Uterus (tissue), 2 donors: Measurements from ENCODE around the gene LAMA5.

Experiments
- CTCF ChIP-seq, 4 experiments: fragments of 200-600 bp in 2 of 4; fragments of 450-650 bp in 2 of 4; sonication (generic) in 2 of 4; IDR thresholded peaks; one replicate each; pipeline ENCODE4 v1.5.1; 2016 to 2019; ENCODE audit warnings: antibody characterized with exemption in 4 of 4, mild to moderate bottlenecking in 2 of 4, moderate library complexity in 1 of 4
- POLR2A ChIP-seq, 2 donors: fragments of 450-650 bp; IDR thresholded peaks; one replicate each; pipeline ENCODE4 v1.6.1; 2016; ENCODE audit warnings: antibody characterized with exemption in 2 of 2, mild to moderate bottlenecking in 1 of 2, moderate library complexity in 1 of 2

GRCh38 chr20:62390317-62391164, 23.4 kb upstream of the LAMA5 start:
- TF ChIP-seq CTCF (IDR thresholded peaks at IDR 0.05) (no peak), POLR2A (IDR thresholded peaks at IDR 0.05) (no peak)
